Panc1 (cell line): ENCODE results near the gene ADCY3.

ENCODE experiments used
- POLR2AphosphoS5 ChIP-seq: IDR thresholded peaks from 2 replicates; pipeline ENCODE4 v1.6.1; 2012; ENCODE audit warnings: mild to moderate bottlenecking, low read depth, low read length, moderate library complexity
- REST ChIP-seq, 2 experiments: IDR thresholded peaks; 2 replicates each; pipeline ENCODE4 v1.6.1; 2011 to 2012; ENCODE audit warnings: low read depth in 2 of 2, control low read depth in 1 of 2, low read length in 1 of 2, mild to moderate bottlenecking in 1 of 2, moderate library complexity in 1 of 2; ENCODE audit not compliant: insufficient read depth in 1 of 2
- SIN3A ChIP-seq: IDR thresholded peaks from 2 replicates; pipeline ENCODE4 v1.6.1; 2012; ENCODE audit warnings: low read depth, mild to moderate bottlenecking, low read length, moderate library complexity, borderline replicate concordance; ENCODE audit not compliant: insufficient read depth
- TCF7L2 ChIP-seq: IDR thresholded peaks from 2 replicates; pipeline ENCODE4 v1.6.1; 2011; ENCODE audit warnings: mild to moderate bottlenecking, low read depth, low read length, inconsistent platforms
- TF ChIP-seq, protein P1 (sequence below): fragments of 450-650 bp; IDR thresholded peaks from 2 replicates; pipeline ENCODE4 v1.5.1; 2017; ENCODE audit warnings: mild to moderate bottlenecking

DNA sequence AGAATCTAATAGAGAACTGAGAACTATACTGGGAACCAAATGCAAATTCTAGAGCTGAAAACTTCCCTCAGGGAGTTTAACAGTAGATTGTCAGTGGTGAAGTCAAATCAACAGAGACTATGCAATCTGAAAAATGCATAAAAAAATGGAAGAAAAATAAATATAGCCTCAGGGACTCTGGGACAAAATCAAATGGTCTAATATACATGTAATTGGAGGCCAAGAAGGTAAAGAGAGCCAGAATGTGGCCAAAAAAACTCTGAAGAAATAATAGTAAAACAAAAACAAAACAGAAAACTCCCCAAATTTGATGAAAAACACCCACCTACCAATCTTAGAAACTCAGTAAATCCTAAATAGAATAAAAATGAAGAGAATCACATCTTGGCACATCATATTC lies 35.2 kb upstream of the ADCY3 start:
- TF ChIP-seq, protein P1, sequence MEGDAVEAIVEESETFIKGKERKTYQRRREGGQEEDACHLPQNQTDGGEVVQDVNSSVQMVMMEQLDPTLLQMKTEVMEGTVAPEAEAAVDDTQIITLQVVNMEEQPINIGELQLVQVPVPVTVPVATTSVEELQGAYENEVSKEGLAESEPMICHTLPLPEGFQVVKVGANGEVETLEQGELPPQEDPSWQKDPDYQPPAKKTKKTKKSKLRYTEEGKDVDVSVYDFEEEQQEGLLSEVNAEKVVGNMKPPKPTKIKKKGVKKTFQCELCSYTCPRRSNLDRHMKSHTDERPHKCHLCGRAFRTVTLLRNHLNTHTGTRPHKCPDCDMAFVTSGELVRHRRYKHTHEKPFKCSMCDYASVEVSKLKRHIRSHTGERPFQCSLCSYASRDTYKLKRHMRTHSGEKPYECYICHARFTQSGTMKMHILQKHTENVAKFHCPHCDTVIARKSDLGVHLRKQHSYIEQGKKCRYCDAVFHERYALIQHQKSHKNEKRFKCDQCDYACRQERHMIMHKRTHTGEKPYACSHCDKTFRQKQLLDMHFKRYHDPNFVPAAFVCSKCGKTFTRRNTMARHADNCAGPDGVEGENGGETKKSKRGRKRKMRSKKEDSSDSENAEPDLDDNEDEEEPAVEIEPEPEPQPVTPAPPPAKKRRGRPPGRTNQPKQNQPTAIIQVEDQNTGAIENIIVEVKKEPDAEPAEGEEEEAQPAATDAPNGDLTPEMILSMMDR: no peak
- no peak for TF ChIP-seq TCF7L2
- no peak for TF ChIP-seq SIN3A
- no peak for TF ChIP-seq POLR2AphosphoS5
- no peak for TF ChIP-seq REST (IDR thresholded peaks at IDR 0.05; ENCODE audit: insufficient read depth in 1 of 2, low read depth in 2 of 2, low read length in 1 of 2)
